H1 (cell line): ENCODE data around the gene MIPOL1. TPM values are rescaled to one million over a fixed set of nuclear protein-coding genes. Genes with fewer than 3 reads are reported as not detected.

Source experiments
- CBX8 ChIP-seq: fragments of 300-800, 300-1000 bp; sonication (generic); IDR thresholded peaks from 2 replicates; pipeline ENCODE4 v1.7.1; 2016; ENCODE audit warnings: low read depth, low read length, borderline replicate concordance
- CHD2 ChIP-seq: IDR thresholded peaks from 2 replicates; pipeline ENCODE4 v1.6.1; 2012; ENCODE audit warnings: low read length, improper control_type of control experiment
- CHD7 ChIP-seq: fragments of 300-600 bp; sonication (generic); IDR thresholded peaks from 2 replicates; pipeline ENCODE4 v1.7.1; 2012; ENCODE audit warnings: low read length, moderate library complexity, mild to moderate bottlenecking, inconsistent platforms; ENCODE audit not compliant: insufficient replicate concordance
- PHF8 ChIP-seq: fragments of 200-600 bp; sonication (generic); conservative IDR thresholded peaks from 2 replicates; pipeline ENCODE4 v1.7.1; 2012; ENCODE audit warnings: low read depth, mild to moderate bottlenecking, inconsistent platforms, low read length, moderate library complexity
- RXRA ChIP-seq: IDR thresholded peaks from 2 replicates; pipeline ENCODE4 v1.6.1; 2011; ENCODE audit warnings: low read depth, mild to moderate bottlenecking, low read length, moderate library complexity; ENCODE audit not compliant: insufficient read depth
- TAF1 ChIP-seq: IDR thresholded peaks from 2 replicates; pipeline ENCODE4 v1.6.1; 2011; ENCODE audit warnings: mild to moderate bottlenecking, low read depth, low read length
- TAF7 ChIP-seq: optimal IDR thresholded peaks from 2 replicates; pipeline ENCODE3; 2011; ENCODE audit warnings: low read depth, mild to moderate bottlenecking, inconsistent platforms, low read length, moderate library complexity, borderline replicate concordance
- TCF12 ChIP-seq: IDR thresholded peaks from 2 replicates; pipeline ENCODE4 v1.6.1; 2011; ENCODE audit warnings: low read depth, mild to moderate bottlenecking, low read length
- polyA plus RNA-seq, 7 experiments: library from polyadenylated mRNA; depleted of rRNA in 3 of 7; stranded (reverse) in 5 of 7; unstranded in 2 of 7; fragments of >200 nt in 5 of 7; fragments of 200-250 nt in 2 of 7; gene quantifications; 1 replicate in 5 of 7; 2 replicates in 1 of 7; 4 replicates in 1 of 7; pipeline versions ENCODE4 v1.2.1 to v1.2.3, GENCODE V29; 2011 to 2013; ENCODE audit warnings: missing spikeins in 2 of 7, mixed read lengths in 2 of 7
- total RNA-seq: library from RNA; stranded (reverse); fragmentation: NEBNext Ultra II Directional; extraction: Animal tissue kit (Norgen Biotek cat#: 25700); gene quantifications from 2 replicates; pipeline ENCODE4 v1.2.1, GENCODE V29; 2021
- TF ChIP-seq, protein P1 (sequence below): IDR thresholded peaks from 2 replicates; pipeline ENCODE4 v1.6.1; 2011; ENCODE audit warnings: low read length, improper control_type of control experiment

MIPOL1 gene
- total and polyA plus RNA-seq, 2 of the 8 experiments (the other 6 are each of a cell fraction or from before 2014, with no cell fraction given): 2.8 to 23.9 TPM

GRCh38 chr14:37262649-37263048, 64.9 kb downstream of the MIPOL1 start (continued):
- TF ChIP-seq CHD7 (no peak), TAF1 (no peak), TCF12 (no peak), PHF8 (no peak), RXRA (no peak), TAF7 (no peak), CBX8 (no peak), CHD2 (no peak)
- TF ChIP-seq, protein P1, sequence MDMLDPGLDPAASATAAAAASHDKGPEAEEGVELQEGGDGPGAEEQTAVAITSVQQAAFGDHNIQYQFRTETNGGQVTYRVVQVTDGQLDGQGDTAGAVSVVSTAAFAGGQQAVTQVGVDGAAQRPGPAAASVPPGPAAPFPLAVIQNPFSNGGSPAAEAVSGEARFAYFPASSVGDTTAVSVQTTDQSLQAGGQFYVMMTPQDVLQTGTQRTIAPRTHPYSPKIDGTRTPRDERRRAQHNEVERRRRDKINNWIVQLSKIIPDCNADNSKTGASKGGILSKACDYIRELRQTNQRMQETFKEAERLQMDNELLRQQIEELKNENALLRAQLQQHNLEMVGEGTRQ: no peak
